ENCODE results near the gene STK10.
"Not testable (repeated sequence)": the region's sequence is repeated elsewhere in the genome, so short reads cannot be mapped to it uniquely, and the experiment has no call there.

Gene STK10

GRCh38 chr5:172166030-172166826 is 21.8 kb downstream of the STK10 start:
- no peak for DNase-seq (ENCODE audit: low read depth in 3 of 3)

GRCh38 chr5:172165465-172165864 is 22.6 kb downstream of the STK10 start:
- no peak for DNase-seq (ENCODE audit: low read depth in 3 of 3)

- no peak for DNase-seq (ENCODE audit: low read depth in 3 of 3)
Observed at GRCh38 chr5:172164769-172165212, 23.2 kb downstream of the STK10 start.

- DNase-seq (ENCODE audit: low read depth in 3 of 3): no peak
Observed at GRCh38 chr5:172163346-172163745, 24.7 kb downstream of the STK10 start.

- DNase-seq (ENCODE audit: low read depth in 3 of 3): no peak
Observed at GRCh38 chr5:172162987-172163343, 25.1 kb downstream of the STK10 start.

- no peak for DNase-seq (ENCODE audit: low read depth in 3 of 3)
Observed at GRCh38 chr5:172162323-172162986, 25.6 kb downstream of the STK10 start.

- no peak for DNase-seq (ENCODE audit: low read depth in 3 of 3)
Observed at GRCh38 chr5:172160506-172160905, 27.5 kb downstream of the STK10 start.

GRCh38 chr5:172159016-172159415 is 29.0 kb downstream of the STK10 start:
- DNase-seq (ENCODE audit: low read depth in 3 of 3): no peak

- no peak for DNase-seq (ENCODE audit: low read depth in 3 of 3)
Observed at GRCh38 chr5:172156541-172156994, 31.5 kb downstream of the STK10 start.

- DNase-seq (ENCODE audit: low read depth in 3 of 3): not testable (repeated sequence)
Observed at GRCh38 chr5:172155101-172155500, 32.9 kb downstream of the STK10 start.

GRCh38 chr5:172153695-172154094 is 34.3 kb downstream of the STK10 start:
- DNase-seq (ENCODE audit: low read depth in 3 of 3): no peak

GRCh38 chr5:172151661-172152210 is 36.3 kb downstream of the STK10 start:
- no peak for DNase-seq (ENCODE audit: low read depth in 3 of 3)

- no peak for DNase-seq (ENCODE audit: low read depth in 3 of 3)
Observed at GRCh38 chr5:172150514-172151425, 37.3 kb downstream of the STK10 start.

GRCh38 chr5:172149481-172149880 is 38.5 kb downstream of the STK10 start:
- DNase-seq (ENCODE audit: low read depth in 3 of 3): not testable (repeated sequence)

GRCh38 chr5:172149073-172149472 is 39.0 kb downstream of the STK10 start:
- no peak for DNase-seq (ENCODE audit: low read depth in 3 of 3)

- DNase-seq (ENCODE audit: low read depth in 3 of 3): no peak
Observed at GRCh38 chr5:172148381-172148780, 39.6 kb downstream of the STK10 start.

- DNase-seq (ENCODE audit: low read depth in 3 of 3): no peak
Observed at GRCh38 chr5:172147857-172148256, 40.2 kb downstream of the STK10 start.

- no peak for DNase-seq (ENCODE audit: low read depth in 3 of 3)
Observed at GRCh38 chr5:172146748-172147092, 41.3 kb downstream of the STK10 start.

GRCh38 chr5:172145870-172146747 is 41.9 kb downstream of the STK10 start:
- DNase-seq (ENCODE audit: low read depth in 3 of 3): no peak

GRCh38 chr5:172144931-172145869 is 42.8 kb downstream of the STK10 start:
- no peak for DNase-seq (ENCODE audit: low read depth in 3 of 3)
